Measurements from ENCODE around the gene ADAMTSL1.

ADAMTSL1 gene

DNA sequence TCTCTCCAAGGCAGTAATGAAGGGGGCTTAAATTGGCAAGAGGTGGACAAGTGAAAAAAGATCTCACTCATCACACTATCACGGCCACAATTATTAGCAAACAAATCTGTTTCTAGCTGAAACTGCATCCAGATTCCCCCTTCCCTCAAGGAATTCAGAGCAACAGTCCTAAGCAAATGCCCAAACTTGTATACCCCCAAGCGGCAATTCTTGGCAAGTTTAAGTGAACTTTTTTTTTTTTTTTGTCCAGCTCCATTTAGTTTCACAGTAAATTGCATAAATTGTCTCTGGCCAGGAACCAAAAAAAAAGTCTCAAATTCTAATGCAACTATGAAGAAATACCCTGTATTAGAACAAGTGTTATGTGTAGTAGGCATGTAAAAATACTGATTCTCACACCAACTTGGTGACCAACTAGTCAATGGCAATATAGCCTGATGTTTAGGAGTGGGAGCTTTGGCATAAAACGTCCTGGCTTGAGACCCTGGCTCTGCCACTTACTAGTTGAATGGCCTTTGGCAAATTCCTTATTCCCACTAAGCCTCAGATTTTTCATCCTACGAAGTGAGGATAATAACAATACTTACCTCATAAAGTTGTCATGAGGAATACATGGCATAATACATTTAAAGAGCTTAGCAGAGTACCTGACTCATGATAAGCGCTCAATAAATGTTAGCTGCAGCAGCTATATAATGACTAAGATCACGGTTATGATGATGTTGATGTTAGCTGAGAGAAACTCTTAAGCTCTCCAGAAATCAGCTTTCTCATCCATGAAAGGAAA lies 193.2 kb downstream of the ADAMTSL1 start:
- DNase-seq (ENCODE audit: low read depth) = no peak

DNA sequence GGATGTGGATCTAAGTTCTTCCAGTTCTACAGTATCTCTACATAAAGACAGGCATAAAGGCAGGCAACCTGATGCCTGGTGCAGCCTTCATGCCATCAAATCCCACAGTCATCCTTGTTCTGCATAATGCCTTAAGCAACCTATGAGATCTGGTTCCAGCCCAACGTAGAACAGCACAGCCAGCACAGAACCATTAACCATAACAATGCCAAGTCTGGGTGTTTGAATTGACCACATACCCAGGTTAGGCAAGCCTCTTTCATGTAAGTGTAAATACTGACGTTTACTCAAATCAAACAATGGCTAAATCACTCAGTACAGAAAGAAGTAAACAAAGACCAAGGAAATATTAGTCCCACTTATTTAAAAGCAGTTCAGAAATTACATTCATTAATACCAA lies 195.0 kb downstream of the ADAMTSL1 start:
- DNase-seq (ENCODE audit: low read depth) = no peak

DNA sequence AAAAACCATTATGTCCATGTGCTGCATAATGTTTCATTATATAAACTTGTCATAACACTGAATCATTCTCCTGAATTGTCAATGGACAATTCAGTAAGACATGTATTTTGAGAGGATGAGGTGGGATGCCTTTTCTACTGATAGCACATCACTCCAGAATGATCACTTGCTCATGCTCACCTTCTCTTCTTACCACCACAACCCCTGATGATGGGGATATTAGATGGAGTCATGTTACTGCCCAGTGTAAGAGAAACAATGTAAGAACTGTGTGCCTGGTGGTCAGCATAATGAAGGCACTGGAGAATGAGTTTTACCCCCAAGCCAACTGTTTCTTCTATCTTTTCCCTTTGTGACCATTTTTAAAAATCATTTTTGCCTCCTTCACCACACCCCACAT lies 198.8 kb downstream of the ADAMTSL1 start:
- no peak for DNase-seq (ENCODE audit: low read depth)

DNA sequence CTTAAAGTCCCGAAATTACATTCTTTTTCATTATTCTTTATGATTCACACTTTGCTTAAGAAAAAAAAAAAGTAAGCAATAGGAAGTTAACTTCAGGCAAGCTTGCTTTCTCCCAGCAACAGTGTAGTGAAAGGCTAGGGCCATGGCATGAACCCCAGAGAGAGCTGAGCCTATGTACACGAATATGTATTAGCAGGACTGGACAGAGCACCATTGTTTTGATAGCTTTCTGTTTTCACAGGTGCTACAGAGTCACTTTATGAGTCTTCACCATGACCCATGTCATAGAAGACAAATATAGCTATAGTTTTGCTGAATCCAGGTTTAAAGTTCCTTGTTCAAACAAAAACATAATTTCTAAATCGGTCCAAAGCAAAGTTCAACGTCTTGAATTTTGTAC lies 199.2 kb downstream of the ADAMTSL1 start:
- no peak for DNase-seq (ENCODE audit: low read depth)

DNA sequence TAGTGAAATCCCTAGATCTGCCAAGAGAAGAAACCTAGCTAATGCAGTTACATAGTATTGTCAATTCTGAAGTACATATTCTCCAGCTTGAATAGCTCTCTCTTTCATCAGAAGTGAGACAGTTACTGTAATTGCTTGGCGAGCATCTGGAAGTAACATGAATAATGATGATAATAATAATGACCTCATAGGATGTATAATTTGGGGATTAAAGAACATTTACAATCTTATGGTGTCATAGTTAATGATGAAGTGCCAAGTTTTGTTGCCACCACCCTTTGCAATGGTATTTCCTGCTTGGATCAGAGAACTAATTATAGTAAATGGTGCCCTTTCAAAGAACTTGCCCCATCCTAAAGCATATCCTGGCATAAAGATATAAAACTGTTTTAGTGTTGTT lies 201.4 kb downstream of the ADAMTSL1 start:
- DNase-seq (ENCODE audit: low read depth) = no peak

DNA sequence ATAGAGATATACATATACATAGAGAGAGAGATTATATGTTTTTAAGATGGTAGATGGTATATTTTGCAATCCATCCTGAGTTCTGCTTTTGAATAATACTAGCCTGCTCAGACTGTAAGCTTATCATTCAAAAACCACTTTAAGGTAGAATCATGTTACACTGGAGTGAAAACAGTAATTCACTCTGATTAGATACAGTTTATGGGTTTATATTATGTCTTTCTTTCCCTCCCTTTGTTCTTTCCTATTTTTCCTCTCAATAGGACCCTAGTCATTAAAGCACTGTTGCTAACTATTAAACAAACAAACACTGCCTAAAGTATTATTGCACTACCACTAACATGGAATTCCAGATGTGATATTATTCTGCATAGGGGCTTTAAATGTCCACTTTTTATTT lies 202.0 kb downstream of the ADAMTSL1 start:
- DNase-seq (ENCODE audit: low read depth) = no peak

DNA sequence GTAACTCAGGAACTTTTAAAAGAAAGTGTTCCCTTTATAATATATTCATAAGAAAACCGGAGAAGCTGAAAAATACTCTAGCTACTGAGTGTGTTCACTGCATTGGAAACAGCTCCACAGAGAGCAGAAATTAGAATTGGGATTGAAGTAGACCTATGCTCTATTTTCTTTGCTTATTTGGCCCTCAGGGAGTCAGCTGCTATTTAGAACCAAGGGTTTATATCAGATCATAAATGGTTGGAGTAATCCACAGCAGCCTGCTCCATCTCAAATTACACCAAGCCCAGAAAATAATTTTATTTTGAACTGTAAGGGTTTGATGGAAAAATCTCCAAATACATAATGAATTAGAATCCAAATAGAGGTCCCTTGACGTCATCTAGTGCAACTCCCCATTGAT lies 202.6 kb downstream of the ADAMTSL1 start:
- no peak for DNase-seq (ENCODE audit: low read depth)

DNA sequence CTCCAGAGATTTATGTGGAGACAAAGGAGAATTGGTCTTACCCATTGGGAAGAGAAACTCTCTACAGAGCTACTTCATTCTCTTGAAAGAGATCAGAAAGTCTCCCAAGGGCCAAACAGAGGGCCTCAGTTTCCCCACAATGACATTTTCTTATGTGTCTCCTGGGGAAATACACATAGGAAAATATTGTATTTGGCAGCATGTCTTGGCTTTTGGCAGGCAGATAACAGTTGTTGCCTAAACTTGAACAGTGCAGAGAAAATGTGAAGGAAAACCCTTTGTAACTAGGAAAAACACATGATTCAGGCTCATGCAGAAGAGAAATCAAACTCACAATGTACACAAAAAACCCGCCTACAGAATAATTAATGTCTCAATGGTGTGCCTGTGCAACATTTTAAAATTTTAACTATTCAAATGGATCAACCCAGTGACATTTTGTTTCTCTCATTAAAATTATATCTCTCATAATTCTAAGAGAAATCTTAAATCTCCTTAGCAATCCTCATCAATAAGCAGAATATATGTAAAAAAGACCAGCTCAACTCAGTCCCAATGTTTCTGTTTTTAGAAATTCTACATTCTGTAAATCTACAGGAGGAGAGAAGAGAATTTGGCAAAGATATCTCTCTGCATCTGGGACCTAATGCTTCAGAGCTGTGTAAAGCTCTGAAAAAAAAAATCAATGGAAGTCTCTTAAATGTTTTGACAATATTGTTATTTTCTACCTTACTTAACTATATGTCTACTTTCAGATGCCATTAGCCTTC lies 205.1 kb downstream of the ADAMTSL1 start:
- no peak for DNase-seq (ENCODE audit: low read depth)

DNA sequence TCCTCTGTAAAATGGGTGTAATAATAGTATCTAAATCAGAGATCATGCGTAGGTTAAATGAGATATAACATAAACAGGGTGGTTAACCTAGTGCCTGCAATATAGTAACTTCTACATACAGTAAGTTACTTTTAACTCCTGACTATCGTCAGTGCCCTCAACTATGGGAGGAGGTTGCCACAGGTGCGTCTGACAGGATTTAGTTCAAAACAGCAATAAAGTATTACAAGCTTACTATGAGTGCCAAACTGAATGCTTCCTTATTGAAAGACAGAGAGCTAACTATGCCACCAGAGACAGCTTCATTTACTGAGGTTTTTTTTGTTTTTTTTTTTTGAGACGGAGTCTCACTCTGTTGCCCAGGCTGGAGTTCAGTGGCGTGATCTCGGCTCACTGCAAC lies 209.0 kb downstream of the ADAMTSL1 start:
- no peak for DNase-seq (ENCODE audit: low read depth)

DNA sequence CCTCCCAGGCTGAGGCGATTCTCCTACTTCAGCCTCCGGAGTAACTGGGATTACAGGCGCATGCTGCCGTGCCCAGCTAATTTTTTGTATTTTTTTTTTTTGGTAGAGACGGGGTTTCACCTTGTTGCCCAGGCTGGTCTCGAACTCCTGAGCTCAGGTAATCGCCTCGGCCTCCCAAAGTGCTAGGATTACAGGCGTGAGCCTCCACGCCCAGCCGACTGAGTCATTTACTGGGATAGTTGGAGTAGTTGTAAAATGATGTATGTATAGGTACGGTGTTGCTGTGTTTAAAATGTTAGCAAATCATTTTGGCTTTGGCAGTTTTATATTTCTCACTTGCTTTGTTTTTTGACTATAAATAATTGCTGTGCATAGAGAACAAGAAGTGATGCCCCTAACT lies 209.4 kb downstream of the ADAMTSL1 start:
- DNase-seq (ENCODE audit: low read depth) = no peak

DNA sequence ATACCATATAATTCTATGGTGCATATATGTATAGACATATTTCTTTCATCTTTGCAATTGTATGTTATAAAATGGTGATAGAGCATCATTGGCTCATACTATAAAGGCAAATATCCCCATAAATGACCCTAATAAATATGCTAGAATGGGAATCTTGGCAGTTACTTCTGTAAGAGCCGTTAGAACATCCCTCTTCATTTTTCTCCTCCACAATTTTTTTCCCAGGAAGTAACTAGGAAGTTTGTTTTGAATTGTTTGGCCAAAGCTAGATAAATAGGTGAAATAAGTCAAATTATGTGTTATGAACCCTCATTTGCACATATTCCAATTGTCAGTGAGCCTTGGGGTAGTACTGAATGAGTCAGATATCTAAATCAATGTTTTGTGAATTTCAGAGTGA lies 209.9 kb downstream of the ADAMTSL1 start:
- DNase-seq (ENCODE audit: low read depth) = no peak

DNA sequence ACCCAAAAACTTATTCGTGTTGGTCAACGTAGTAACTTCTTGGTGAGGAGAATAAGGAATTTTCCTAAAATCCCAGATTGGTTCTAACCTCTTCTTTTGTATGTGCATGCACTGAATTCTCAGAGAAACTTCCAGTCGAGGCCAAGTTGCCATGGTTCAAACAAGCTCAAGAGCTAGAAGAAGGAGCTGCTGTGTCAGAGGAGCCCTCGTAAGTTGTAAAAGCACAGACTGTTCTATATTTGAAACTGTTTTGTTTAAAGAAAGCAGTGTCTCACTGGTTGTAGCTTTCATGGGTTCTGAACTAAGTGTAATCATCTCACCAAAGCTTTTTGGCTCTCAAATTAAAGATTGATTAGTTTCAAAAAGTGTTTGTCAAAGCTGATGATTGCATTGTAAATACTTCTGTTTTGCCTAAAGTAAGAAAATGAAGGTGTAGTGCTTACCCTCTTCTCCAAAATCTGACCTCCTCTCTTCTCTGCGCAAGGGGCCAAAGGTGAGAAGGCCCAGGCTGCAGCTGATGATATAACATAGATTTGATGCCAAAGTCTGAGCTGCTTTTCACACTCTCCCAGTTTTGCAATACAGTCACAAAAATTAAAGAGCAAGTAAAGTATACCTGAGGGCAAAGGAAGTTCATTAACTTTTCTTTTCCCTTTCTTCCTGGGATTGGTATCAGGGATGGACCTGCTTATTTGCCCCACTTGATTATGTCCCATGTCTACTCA lies 210.8 kb downstream of the ADAMTSL1 start:
- no peak for DNase-seq (ENCODE audit: low read depth)

DNA sequence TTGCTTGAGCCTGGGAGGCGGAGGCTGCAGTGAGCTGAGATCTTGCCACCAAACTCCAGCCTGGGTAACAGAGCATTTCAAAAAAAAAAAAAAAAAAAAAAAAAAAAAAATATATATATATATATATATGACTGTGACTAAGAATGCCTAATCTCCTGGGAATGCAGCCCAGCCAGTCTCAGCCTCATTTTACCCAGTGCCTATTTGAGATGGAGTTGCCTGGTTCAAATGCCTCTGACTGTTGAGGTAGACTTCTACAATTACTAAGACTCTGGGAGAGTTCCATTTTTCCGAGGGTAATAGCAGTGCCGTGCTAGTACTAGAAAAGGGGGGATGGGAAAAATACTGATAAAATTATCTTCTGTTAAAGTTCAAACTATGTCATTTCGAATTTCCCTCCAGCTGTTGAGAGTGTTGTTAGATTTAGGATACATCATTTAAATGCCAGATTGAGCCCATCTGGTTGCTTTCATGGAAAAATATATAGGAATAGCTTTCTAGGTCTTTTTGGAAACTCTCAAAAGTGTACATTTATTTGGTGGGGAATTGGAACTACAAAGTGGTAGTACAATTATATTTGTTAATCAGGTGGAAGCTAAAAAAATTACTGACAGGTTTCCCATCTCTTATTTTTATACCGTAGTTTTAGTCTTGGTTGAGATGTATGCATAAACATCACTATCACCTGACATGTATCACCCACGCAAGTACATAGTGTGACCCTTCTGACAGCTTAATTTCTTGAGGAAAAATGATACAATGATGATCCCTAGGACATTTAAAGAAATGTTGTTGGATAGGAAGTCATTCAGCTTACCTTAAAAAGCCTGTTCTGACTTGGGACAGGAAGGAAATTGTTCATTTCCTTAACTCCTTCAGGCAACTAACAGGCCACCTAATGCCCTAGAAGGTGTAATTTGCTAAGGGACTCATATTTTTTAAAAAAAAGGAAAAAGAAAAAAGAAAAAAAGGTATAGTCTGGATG lies 214.9 kb downstream of the ADAMTSL1 start:
- no peak for DNase-seq (ENCODE audit: low read depth)

DNA sequence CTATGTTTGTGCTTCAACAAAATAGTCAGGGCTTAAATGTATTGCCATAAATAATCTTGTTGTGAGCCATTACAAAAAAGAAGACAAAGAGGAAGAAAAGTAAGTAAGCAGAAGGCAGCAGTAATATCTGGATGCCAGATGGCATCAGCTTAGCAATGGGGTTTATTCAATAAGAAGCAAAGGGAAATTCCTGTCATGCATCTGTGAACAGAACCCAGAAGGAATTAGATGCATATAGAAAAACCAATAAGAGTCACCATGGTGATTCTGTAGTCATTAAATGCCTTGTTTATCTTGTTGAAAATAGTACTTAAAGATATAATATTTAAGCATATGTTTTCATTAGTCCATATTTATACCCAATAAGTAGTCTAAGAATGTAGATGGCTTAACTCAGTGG lies 216.0 kb downstream of the ADAMTSL1 start:
- no peak for DNase-seq (ENCODE audit: low read depth)

DNA sequence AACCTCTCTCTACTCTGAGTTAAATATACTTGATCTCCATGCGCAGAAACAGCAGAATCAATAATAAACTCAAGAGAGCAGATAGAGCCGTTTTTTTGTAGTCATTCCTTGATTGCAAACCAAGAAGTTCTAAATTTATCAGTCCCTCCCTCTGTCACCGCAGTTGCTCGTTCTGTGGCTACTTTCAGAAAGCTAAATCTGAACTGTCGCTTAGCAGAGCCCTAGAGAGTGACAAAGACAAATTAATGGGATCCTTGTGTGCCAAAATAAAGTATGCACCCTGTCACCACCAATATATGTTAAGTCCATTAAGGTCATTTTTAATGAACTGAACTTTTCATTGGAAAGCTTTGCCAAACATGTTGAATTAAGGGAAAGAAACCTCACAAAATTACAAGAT lies 218.3 kb downstream of the ADAMTSL1 start:
- no peak for DNase-seq (ENCODE audit: low read depth)

DNA sequence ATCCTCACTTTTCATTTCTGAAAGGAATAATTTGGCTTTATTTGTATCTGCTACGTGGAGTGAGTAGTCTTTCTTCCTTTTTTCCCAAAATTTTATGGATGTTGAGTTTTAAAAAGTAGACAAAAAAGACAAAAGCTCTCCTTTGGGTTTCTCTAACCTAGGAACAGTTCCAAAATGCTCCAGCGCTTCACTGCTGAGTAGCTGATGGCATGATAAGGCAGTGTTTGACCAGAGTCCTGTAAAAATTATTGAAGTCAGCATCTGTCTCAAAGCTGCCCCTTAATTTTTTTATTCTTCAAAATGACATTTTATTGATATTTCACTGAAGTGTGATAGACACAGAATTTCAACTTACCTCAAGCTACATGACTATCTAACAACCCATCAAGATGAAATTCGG lies 219.0 kb downstream of the ADAMTSL1 start:
- DNase-seq (ENCODE audit: low read depth) = no peak

DNA sequence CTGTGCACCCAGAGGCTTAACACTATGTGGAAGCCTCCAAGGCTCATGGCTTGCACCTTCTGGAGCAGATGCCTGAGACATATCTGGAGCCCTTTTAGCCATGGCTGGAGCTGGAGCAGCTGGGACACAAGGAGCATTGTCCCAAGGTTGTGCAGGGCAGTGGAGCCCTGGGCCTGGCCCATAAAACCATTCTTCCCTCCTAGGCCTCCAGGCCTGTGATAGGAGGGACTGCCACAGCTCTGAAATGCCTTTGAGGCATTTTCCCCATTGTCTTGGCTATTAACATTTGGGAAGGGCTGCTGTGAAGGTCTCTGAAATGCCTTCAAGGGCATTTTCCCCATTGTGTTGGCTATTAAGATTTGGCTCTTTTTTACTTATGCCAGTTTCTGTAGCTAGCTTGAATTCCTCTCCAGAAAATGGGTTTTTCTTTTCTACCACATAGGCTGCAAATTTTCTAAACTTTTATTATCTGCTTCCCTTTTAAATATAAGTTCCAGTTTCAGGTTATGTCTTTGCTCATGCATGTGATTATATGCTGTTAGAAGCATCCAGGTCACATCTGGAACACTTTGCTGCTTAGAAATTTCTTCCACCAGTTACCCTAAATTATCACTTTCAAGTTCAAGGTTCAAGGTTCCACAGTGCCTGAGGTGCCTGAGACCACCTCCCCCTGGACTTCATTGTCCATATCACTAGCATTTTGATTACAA lies 221.2 kb downstream of the ADAMTSL1 start:
- no peak for DNase-seq (ENCODE audit: low read depth)

DNA sequence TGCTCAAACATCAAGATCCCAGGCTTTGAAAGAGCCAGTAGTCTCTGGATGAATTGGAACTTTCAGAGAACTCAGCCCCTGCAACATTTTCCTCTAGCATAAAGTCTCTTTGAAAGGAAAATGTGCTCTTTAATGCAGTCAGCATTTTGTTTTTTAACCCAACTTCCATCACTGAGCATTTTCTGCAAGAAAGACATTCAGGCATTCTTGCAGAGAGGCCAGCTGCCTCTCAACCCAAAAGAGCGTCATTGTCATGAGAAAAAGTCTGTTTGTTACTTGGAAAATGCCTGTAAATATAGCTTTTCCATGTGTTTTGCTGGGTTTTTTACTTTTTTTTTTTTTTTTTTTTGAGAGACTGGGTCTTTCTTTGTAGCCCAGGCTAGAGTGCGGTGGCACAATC lies 225.0 kb downstream of the ADAMTSL1 start:
- DNase-seq (ENCODE audit: low read depth) = no peak

DNA sequence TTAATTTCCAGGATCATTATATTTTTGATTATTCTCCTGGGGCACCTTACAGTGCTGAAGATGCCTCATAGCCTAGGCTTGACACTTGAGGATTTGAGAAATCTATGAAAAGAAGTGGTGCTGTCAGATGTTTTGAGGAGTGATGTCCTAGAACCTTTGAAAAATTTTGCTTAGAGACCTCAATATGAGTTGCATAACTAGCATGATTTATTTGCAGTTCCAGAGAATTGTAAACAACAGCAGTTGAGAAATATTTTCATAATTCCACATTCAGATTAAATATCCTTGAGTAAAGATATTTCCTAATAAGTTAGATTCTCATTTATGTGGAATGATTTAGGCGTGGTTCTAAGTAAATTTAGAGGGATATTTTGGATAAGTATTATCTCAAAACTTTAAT lies 225.8 kb downstream of the ADAMTSL1 start:
- no peak for DNase-seq (ENCODE audit: low read depth)

DNA sequence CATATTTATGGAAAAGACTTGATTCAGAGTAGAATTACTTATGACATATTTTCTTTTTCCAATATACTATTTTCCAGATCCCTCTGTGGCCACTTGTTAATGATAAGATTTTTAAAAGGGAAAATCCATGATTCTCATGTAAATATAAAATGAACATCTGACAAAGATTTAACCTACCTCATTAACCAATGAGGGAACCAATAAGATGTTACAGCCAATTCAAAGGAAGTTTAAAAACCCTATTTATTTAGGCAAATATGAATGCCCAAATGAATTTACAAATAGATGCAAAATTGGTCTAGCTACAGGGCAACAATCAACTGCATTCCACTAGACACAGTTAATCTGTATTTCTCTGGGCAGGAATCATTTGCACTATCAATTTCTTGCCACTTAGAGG lies 226.8 kb downstream of the ADAMTSL1 start:
- no peak for DNase-seq (ENCODE audit: low read depth)
